Activated T-helper 17 cell treated with anti-CD3 and anti-CD28 coated beads, Interleukin-2, amount 50 U/mL, for 72 hours (primary cell): ENCODE results near the gene ZNF407. TPM values are rescaled to one million over a fixed set of nuclear protein-coding genes. Genes with fewer than 3 reads are reported as not detected.

Experiments used
- ATAC-seq: fragments of 150-1000 bp; cut with Tn5 transposase; replicated peaks from 2 replicates; pipeline ENCODE4 v1.10.0; 2021; ENCODE audit warnings: mild to moderate bottlenecking, moderate library complexity
- H3K27ac Mint-ChIP-seq: one replicate; pipeline ENCODE4 v1.8.0; 2022; ENCODE audit warnings: mixed read lengths
- H3K27me3 Mint-ChIP-seq: one replicate; pipeline ENCODE4 v1.8.0; 2022; ENCODE audit warnings: mixed read lengths
- H3K36me3 Mint-ChIP-seq: one replicate; pipeline ENCODE4 v1.8.0; 2022; ENCODE audit warnings: low read depth, mild to moderate bottlenecking, mixed read lengths
- H3K4me1 Mint-ChIP-seq: one replicate; pipeline ENCODE4 v1.8.0; 2022; ENCODE audit warnings: mixed read lengths
- H3K4me3 Mint-ChIP-seq: one replicate; pipeline ENCODE4 v1.8.0; 2022; ENCODE audit warnings: mild to moderate bottlenecking, mixed read lengths
- H3K9me3 Mint-ChIP-seq: one replicate; pipeline ENCODE4 v1.8.0; 2022; ENCODE audit warnings: mixed read lengths
- total RNA-seq, 2 donors: library from RNA; stranded (reverse); gene quantifications; one replicate each; pipeline ENCODE4 v1.2.3, GENCODE V29; 2022

ZNF407 gene
- total RNA-seq, 2 donors from 2014 or later: 17.9 to 22.5 TPM

GRCh38 chr18:74722237-74722636 is 124.6 kb downstream of the ZNF407 start:
- no peak overlapping the region for H3K4me3 Mint-ChIP-seq
- no peak for ATAC-seq
- no peaks in the 10 kb centered on the region for H3K9me3 Mint-ChIP-seq
- peaks cover 4% of the 10 kb centered on the region for H3K36me3 Mint-ChIP-seq
- H3K4me1 Mint-ChIP-seq: peaks cover 3% of the 10 kb centered on the region
- H3K27me3 Mint-ChIP-seq: no peaks in the 10 kb centered on the region
- H3K27ac Mint-ChIP-seq: no peak overlapping the region

- Mint-ChIP-seq H3K27ac (no peak overlapping the region), H3K36me3 (peaks cover 17% of the 10 kb centered on the region), H3K4me3 (no peak overlapping the region), H3K27me3 (no peaks in the 10 kb centered on the region), H3K4me1 (peaks cover 3% of the 10 kb centered on the region), H3K9me3 (no peaks in the 10 kb centered on the region)
- ATAC-seq: no peak
Observed at GRCh38 chr18:74724186-74724585, 126.5 kb downstream of the ZNF407 start.

GRCh38 chr18:74725690-74726089 is 128.0 kb downstream of the ZNF407 start:
- Mint-ChIP-seq H3K4me1 (peaks cover 3% of the 10 kb centered on the region), H3K36me3 (peaks cover 20% of the 10 kb centered on the region), H3K4me3 (no peak overlapping the region), H3K9me3 (no peaks in the 10 kb centered on the region), H3K27me3 (no peaks in the 10 kb centered on the region), H3K27ac (no peak overlapping the region)
- no peak for ATAC-seq

GRCh38 chr18:74728586-74728985 is 130.9 kb downstream of the ZNF407 start:
- Mint-ChIP-seq H3K4me1 (no peaks in the 10 kb centered on the region), H3K36me3 (peaks cover 21% of the 10 kb centered on the region), H3K27ac (no peak overlapping the region), H3K4me3 (no peak overlapping the region), H3K9me3 (no peaks in the 10 kb centered on the region), H3K27me3 (no peaks in the 10 kb centered on the region)
- ATAC-seq: no peak

GRCh38 chr18:74731097-74731496 is 133.4 kb downstream of the ZNF407 start:
- no peaks in the 10 kb centered on the region for H3K27me3 Mint-ChIP-seq
- peaks cover 4% of the 10 kb centered on the region for H3K4me1 Mint-ChIP-seq
- no peak for ATAC-seq
- peaks cover 32% of the 10 kb centered on the region for H3K36me3 Mint-ChIP-seq
- H3K9me3 Mint-ChIP-seq: peaks cover 4% of the 10 kb centered on the region
- H3K4me3 Mint-ChIP-seq: no peak overlapping the region
- H3K27ac Mint-ChIP-seq: no peak overlapping the region

GRCh38 chr18:74732380-74732779 is 134.7 kb downstream of the ZNF407 start:
- H3K27ac Mint-ChIP-seq: no peak overlapping the region
- no peak overlapping the region for H3K4me3 Mint-ChIP-seq
- H3K36me3 Mint-ChIP-seq: peaks cover 30% of the 10 kb centered on the region
- H3K4me1 Mint-ChIP-seq: peaks cover 4% of the 10 kb centered on the region
- peaks cover 4% of the 10 kb centered on the region for H3K9me3 Mint-ChIP-seq
- H3K27me3 Mint-ChIP-seq: no peaks in the 10 kb centered on the region
- no peak for ATAC-seq

- H3K4me3 Mint-ChIP-seq: no peak overlapping the region
- no peak for ATAC-seq
- H3K4me1 Mint-ChIP-seq: peaks cover 4% of the 10 kb centered on the region
- H3K27me3 Mint-ChIP-seq: no peaks in the 10 kb centered on the region
- H3K36me3 Mint-ChIP-seq: peaks cover 18% of the 10 kb centered on the region
- peaks cover 4% of the 10 kb centered on the region for H3K9me3 Mint-ChIP-seq
- no peak overlapping the region for H3K27ac Mint-ChIP-seq
Observed at GRCh38 chr18:74733598-74733997, 135.9 kb downstream of the ZNF407 start.

GRCh38 chr18:74734013-74734444 is 136.4 kb downstream of the ZNF407 start:
- peaks cover 17% of the 10 kb centered on the region for H3K36me3 Mint-ChIP-seq
- H3K4me1 Mint-ChIP-seq: peaks cover 4% of the 10 kb centered on the region
- ATAC-seq: no peak
- peaks cover 4% of the 10 kb centered on the region for H3K9me3 Mint-ChIP-seq
- no peak overlapping the region for H3K27ac Mint-ChIP-seq
- H3K4me3 Mint-ChIP-seq: no peak overlapping the region
- no peaks in the 10 kb centered on the region for H3K27me3 Mint-ChIP-seq

- H3K27ac Mint-ChIP-seq: no peak overlapping the region
Observed at GRCh38 chr18:74739926-74740325, 142.3 kb downstream of the ZNF407 start.

GRCh38 chr18:74742573-74743243 is 145.0 kb downstream of the ZNF407 start:
- H3K9me3 Mint-ChIP-seq: no peaks in the 10 kb centered on the region
- H3K4me3 Mint-ChIP-seq: no peak overlapping the region

More at GRCh38 chr18:74739926-74740325, 142.3 kb downstream of the ZNF407 start:
- Mint-ChIP-seq H3K27me3 (no peaks in the 10 kb centered on the region), H3K9me3 (no peaks in the 10 kb centered on the region), H3K4me3 (no peak overlapping the region), H3K4me1 (no peaks in the 10 kb centered on the region), H3K36me3 (no peaks in the 10 kb centered on the region)
- no peak for ATAC-seq

GRCh38 chr18:74745633-74746403 is 148.1 kb downstream of the ZNF407 start:
- Mint-ChIP-seq H3K4me1 (no peaks in the 10 kb centered on the region), H3K36me3 (no peaks in the 10 kb centered on the region), H3K27ac (no peak overlapping the region), H3K27me3 (no peaks in the 10 kb centered on the region), H3K4me3 (no peak overlapping the region), H3K9me3 (no peaks in the 10 kb centered on the region)
- ATAC-seq: no peak

More at GRCh38 chr18:74742573-74743243, 145.0 kb downstream of the ZNF407 start:
- ATAC-seq: no peak
- Mint-ChIP-seq H3K36me3 (no peaks in the 10 kb centered on the region), H3K4me1 (no peaks in the 10 kb centered on the region), H3K27ac (no peak overlapping the region), H3K27me3 (no peaks in the 10 kb centered on the region)

- H3K27ac Mint-ChIP-seq: no peak overlapping the region
- ATAC-seq: no peak
- H3K36me3 Mint-ChIP-seq: no peaks in the 10 kb centered on the region
- H3K9me3 Mint-ChIP-seq: no peaks in the 10 kb centered on the region
- H3K4me3 Mint-ChIP-seq: no peak overlapping the region
- H3K27me3 Mint-ChIP-seq: no peaks in the 10 kb centered on the region
- no peaks in the 10 kb centered on the region for H3K4me1 Mint-ChIP-seq
Observed at GRCh38 chr18:74748809-74749208, 151.1 kb downstream of the ZNF407 start.

GRCh38 chr18:74758995-74759394 is 161.3 kb downstream of the ZNF407 start:
- Mint-ChIP-seq H3K36me3 (peaks cover 23% of the 10 kb centered on the region), H3K27me3 (no peaks in the 10 kb centered on the region)

GRCh38 chr18:74760026-74760425 is 162.4 kb downstream of the ZNF407 start:
- ATAC-seq: no peak
- no peak overlapping the region for H3K4me3 Mint-ChIP-seq
- H3K27me3 Mint-ChIP-seq: no peaks in the 10 kb centered on the region
- H3K4me1 Mint-ChIP-seq: peaks cover 10% of the 10 kb centered on the region
- no peak overlapping the region for H3K27ac Mint-ChIP-seq
- peaks cover 9% of the 10 kb centered on the region for H3K9me3 Mint-ChIP-seq
- H3K36me3 Mint-ChIP-seq: peaks cover 26% of the 10 kb centered on the region

More at GRCh38 chr18:74758995-74759394, 161.3 kb downstream of the ZNF407 start:
- Mint-ChIP-seq H3K4me3 (no peak overlapping the region), H3K9me3 (peaks cover 9% of the 10 kb centered on the region), H3K27ac (no peak overlapping the region), H3K4me1 (peaks cover 14% of the 10 kb centered on the region)
- no peak for ATAC-seq

GRCh38 chr18:74760436-74760835 is 162.8 kb downstream of the ZNF407 start:
- H3K4me1 Mint-ChIP-seq: peaks cover 7% of the 10 kb centered on the region
- no peak overlapping the region for H3K27ac Mint-ChIP-seq
- H3K27me3 Mint-ChIP-seq: no peaks in the 10 kb centered on the region
- no peak for ATAC-seq
- H3K9me3 Mint-ChIP-seq: peaks cover 9% of the 10 kb centered on the region
- peaks cover 26% of the 10 kb centered on the region for H3K36me3 Mint-ChIP-seq
- H3K4me3 Mint-ChIP-seq: no peak overlapping the region
